ENCODE data around the gene WSB2. TPM values are rescaled to one million over a fixed set of nuclear protein-coding genes. Genes with fewer than 3 reads are reported as not detected.

Gene WSB2
- 10 to 100 TPM; 44.3 to 46.4 TPM for total RNA-seq

GRCh38 chr12:118061011-118061872 lies at the start of gene WSB2:
WSB2 (minus strand) TSS chr12:118061179; CDS start chr12:118061048, 131 bp downstream.
- no peaks in the 10 kb centered on the region for H3K9me3 Mint-ChIP-seq
- H3K4me1 Mint-ChIP-seq, result peaks cover 59% of the 10 kb centered on the region
- POLR2A ChIA-PET, result no interaction called here
- CTCF ChIA-PET, result interaction anchor here (1.0 to 2.5 kb wide), 2 partner anchors 59 to 315 kb away, joined by 3 to 10 read pairs; partner anchors contain the start of gene SUDS3
- no peaks in the 10 kb centered on the region for H3K27me3 Mint-ChIP-seq
- no peaks in the 10 kb centered on the region for H3K36me3 Mint-ChIP-seq (ENCODE audit: low read depth)
- H3K4me3 Mint-ChIP-seq, result peak within 1 kb of the TSS; percentile 89
- peak; percentile 61 for DNase-seq
- H3K27ac Mint-ChIP-seq, result peak within 1 kb of the TSS; percentile 94

GRCh38 chr12:118109088-118109487 lies 48.1 kb upstream of the WSB2 start:
- POLR2A ChIA-PET, result no interaction called here
- CTCF ChIA-PET, result interaction anchor here (0.7 to 1.2 kb wide), 2 partner anchors 63 to 267 kb away, joined by 3 to 6 read pairs; partner anchors contain the start of gene SUDS3
- Mint-ChIP-seq H3K4me1 (peaks cover 3% of the 10 kb centered on the region), H3K27ac (no peak overlapping the region), H3K36me3 (ENCODE audit: low read depth) (no peaks in the 10 kb centered on the region), H3K4me3 (no peak overlapping the region), H3K27me3 (peaks cover 4% of the 10 kb centered on the region), H3K9me3 (no peaks in the 10 kb centered on the region)
- no peak for DNase-seq

DNA sequence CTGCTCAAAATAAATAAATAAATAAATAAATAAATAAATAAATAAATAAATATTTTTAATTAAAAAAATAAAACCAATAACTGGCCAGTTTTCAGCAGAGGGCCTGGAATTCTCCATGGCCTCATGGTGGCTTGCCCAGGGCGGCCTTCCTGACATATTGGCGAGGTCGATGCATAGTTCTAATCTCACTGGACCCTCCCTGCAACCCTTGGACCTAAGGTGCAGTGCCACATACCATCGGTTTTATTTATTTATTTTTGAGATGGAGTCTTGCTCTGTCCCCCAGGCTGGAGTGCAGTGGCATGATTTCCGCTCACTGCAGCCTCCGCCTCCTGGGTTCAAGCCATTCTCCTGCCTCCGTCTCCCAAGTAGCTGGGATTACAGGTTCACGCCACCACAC lies 46.7 kb upstream of the WSB2 start:
- Mint-ChIP-seq H3K4me1 (peaks cover 6% of the 10 kb centered on the region), H3K9me3 (no peaks in the 10 kb centered on the region), H3K27me3 (peaks cover 8% of the 10 kb centered on the region), H3K36me3 (ENCODE audit: low read depth) (no peaks in the 10 kb centered on the region), H3K27ac (no peak overlapping the region), H3K4me3 (no peak overlapping the region)
- DNase-seq, result no peak
- ChIA-PET CTCF (no interaction called here), POLR2A (no interaction called here)

GRCh38 chr12:118107011-118107410 lies 46.0 kb upstream of the WSB2 start:
- Mint-ChIP-seq H3K36me3 (ENCODE audit: low read depth) (no peaks in the 10 kb centered on the region), H3K27ac (no peak overlapping the region), H3K9me3 (no peaks in the 10 kb centered on the region), H3K27me3 (peaks cover 13% of the 10 kb centered on the region), H3K4me1 (peaks cover 6% of the 10 kb centered on the region), H3K4me3 (no peak overlapping the region)
- DNase-seq, result no peak
- ChIA-PET POLR2A (no interaction called here), CTCF (no interaction called here)

- Mint-ChIP-seq H3K4me1 (peaks cover 6% of the 10 kb centered on the region), H3K9me3 (no peaks in the 10 kb centered on the region), H3K4me3 (peak within 1 kb of the TSS; percentile 80), H3K27me3 (peaks cover 18% of the 10 kb centered on the region), H3K36me3 (ENCODE audit: low read depth) (no peaks in the 10 kb centered on the region), H3K27ac (peak within 1 kb of the TSS; percentile 47)
- CTCF ChIA-PET, result interaction anchor here (0.6 to 0.8 kb wide), 2 partner anchors 40 to 450 kb away, joined by 3 to 5 read pairs; no protein-coding TSS in a partner anchor
- peak; percentile 12 for DNase-seq
- POLR2A ChIA-PET, result no interaction called here
Observed at GRCh38 chr12:118103601-118104382, 42.8 kb upstream of the WSB2 start, which contains the start of gene VSIG10. VSIG10 (minus strand) TSS chr12:118104011; CDS start chr12:118103671, 340 bp downstream.

DNA sequence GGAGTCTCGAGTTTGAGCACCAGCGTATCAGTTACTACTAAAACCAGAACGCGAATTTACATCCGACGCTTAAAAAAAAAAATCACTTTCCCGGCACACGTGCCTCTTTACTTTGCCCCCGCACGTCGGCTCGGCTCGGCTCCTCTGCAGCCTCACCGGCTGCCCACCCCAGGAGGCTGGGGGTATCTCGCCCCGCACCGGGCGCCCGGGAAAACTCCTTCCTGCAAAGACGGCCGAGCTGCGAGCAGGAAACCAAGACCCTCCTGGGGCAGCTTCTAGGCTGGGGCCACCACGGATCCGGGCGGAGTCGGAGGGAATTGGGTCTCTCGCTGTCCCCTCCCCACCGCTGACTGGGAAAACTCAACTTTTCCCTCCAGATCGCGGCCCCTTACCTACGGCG lies 42.2 kb upstream of the WSB2 start:
- ChIA-PET POLR2A (no interaction called here), CTCF (interaction anchor here (0.6 kb wide), 1 partner anchor 451 kb away, joined by 5 read pairs; no protein-coding TSS in a partner anchor)
- DNase-seq, result peak; percentile 6
- H3K36me3 Mint-ChIP-seq (ENCODE audit: low read depth), result no peaks in the 10 kb centered on the region
- no peak overlapping the region for H3K27ac Mint-ChIP-seq
- H3K4me1 Mint-ChIP-seq, result peaks cover 6% of the 10 kb centered on the region
- H3K9me3 Mint-ChIP-seq, result no peaks in the 10 kb centered on the region
- peak overlapping the region; percentile 80 for H3K4me3 Mint-ChIP-seq
- peaks cover 18% of the 10 kb centered on the region for H3K27me3 Mint-ChIP-seq

DNA sequence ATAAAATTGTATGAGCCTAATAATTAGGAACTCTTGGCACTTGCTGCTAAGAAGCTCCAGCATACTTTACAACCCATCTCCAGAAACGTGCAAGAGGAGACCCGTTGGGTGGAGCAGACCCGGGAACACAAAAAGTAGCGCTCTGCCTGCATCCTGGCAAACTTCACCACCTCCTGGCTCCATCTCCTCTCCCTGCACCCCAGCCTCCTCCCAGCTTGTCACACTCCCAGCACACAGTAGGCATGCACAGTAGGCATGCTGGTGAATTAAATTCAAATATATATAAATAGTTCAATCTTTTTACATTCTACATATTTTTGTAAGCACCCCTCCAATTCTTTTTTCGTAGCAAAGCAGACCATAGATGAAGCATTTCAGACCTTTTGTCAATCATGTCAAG lies 41.6 kb upstream of the WSB2 start:
- Mint-ChIP-seq H3K4me1 (peaks cover 6% of the 10 kb centered on the region), H3K27ac (no peak overlapping the region), H3K9me3 (no peaks in the 10 kb centered on the region), H3K27me3 (peaks cover 18% of the 10 kb centered on the region), H3K36me3 (ENCODE audit: low read depth) (no peaks in the 10 kb centered on the region), H3K4me3 (peak overlapping the region; percentile 80)
- ChIA-PET CTCF (interaction anchor here (0.6 kb wide), 1 partner anchor 78 kb away, joined by 3 read pairs; no protein-coding TSS in a partner anchor), POLR2A (interaction anchor here (0.5 kb wide), 1 partner anchor 9 kb away, joined by 3 read pairs; no protein-coding TSS in a partner anchor)
- no peak for DNase-seq

DNA sequence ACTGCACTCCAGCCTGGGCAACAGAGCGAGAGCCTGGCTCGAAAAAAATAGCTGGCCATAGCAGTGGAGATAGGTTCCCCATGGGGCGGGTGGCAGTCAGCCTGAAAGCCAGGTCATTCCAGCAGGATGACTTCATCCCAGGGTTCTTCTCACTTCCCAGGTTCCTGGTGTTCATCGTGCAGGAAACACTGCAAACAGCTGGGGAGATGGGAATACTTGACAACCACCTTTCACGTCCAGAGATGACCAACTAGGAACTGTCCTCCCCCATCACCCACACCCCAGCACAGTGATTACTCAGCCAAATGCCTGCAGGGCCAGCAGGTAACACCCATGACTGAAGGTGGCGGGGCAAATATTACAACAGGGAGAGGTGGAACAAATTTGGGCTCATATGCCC lies 41.1 kb upstream of the WSB2 start:
- no peaks in the 10 kb centered on the region for H3K36me3 Mint-ChIP-seq (ENCODE audit: low read depth)
- H3K27me3 Mint-ChIP-seq, result peaks cover 18% of the 10 kb centered on the region
- peaks cover 6% of the 10 kb centered on the region for H3K4me1 Mint-ChIP-seq
- POLR2A ChIA-PET, result interaction anchor here (0.5 kb wide), 1 partner anchor 8 kb away, joined by 3 read pairs; no protein-coding TSS in a partner anchor
- CTCF ChIA-PET, result interaction anchor here (0.6 to 1.1 kb wide), 2 partner anchors 15 to 78 kb away, joined by 3 read pairs; no protein-coding TSS in a partner anchor
- no peaks in the 10 kb centered on the region for H3K9me3 Mint-ChIP-seq
- H3K4me3 Mint-ChIP-seq, result no peak overlapping the region
- H3K27ac Mint-ChIP-seq, result no peak overlapping the region
- DNase-seq, result no peak

DNA sequence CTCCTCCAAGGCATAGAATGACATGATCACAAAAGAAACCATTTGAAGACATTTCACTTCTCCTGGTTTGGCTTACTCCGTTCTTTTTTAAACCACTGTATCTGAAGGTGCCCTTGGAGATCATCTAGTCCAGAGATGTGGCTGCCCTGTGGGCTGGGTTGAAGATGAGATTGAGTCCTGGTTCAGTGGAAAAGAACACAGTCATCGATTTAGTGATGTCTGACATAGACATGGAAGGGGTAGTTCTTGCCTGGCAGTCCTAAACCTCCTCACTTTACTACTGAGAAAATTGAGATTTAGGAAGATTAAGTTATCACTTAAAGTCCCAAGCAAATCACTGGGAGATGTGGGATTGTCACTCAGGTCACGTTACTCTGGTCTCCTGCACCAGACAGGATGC lies 40.1 kb upstream of the WSB2 start:
- CTCF ChIA-PET, result interaction anchor here (1.1 kb wide), 1 partner anchor 16 kb away, joined by 3 read pairs; no protein-coding TSS in a partner anchor
- Mint-ChIP-seq H3K27ac (no peak overlapping the region), H3K36me3 (ENCODE audit: low read depth) (no peaks in the 10 kb centered on the region), H3K27me3 (peaks cover 18% of the 10 kb centered on the region), H3K9me3 (no peaks in the 10 kb centered on the region), H3K4me1 (peaks cover 6% of the 10 kb centered on the region), H3K4me3 (no peak overlapping the region)
- POLR2A ChIA-PET, result interaction anchor here (0.9 kb wide), 1 partner anchor 187 kb away, joined by 3 read pairs; no protein-coding TSS in a partner anchor
- no peak for DNase-seq

GRCh38 chr12:118098911-118099671 lies 38.1 kb upstream of the WSB2 start:
- POLR2A ChIA-PET, result no interaction called here
- H3K27ac Mint-ChIP-seq, result no peak overlapping the region
- peaks cover 3% of the 10 kb centered on the region for H3K4me1 Mint-ChIP-seq
- H3K27me3 Mint-ChIP-seq, result peaks cover 14% of the 10 kb centered on the region
- no peak overlapping the region for H3K4me3 Mint-ChIP-seq
- DNase-seq, result no peak
- H3K9me3 Mint-ChIP-seq, result no peaks in the 10 kb centered on the region
- no peaks in the 10 kb centered on the region for H3K36me3 Mint-ChIP-seq (ENCODE audit: low read depth)
- CTCF ChIA-PET, result interaction anchor here (0.8 kb wide), 1 partner anchor 36 kb away, joined by 3 read pairs; no protein-coding TSS in a partner anchor

GRCh38 chr12:118098401-118098800 lies 37.4 kb upstream of the WSB2 start:
- CTCF ChIA-PET, result no interaction called here
- POLR2A ChIA-PET, result no interaction called here
- no peak for DNase-seq
- Mint-ChIP-seq H3K27me3 (peaks cover 14% of the 10 kb centered on the region), H3K9me3 (no peaks in the 10 kb centered on the region), H3K4me3 (no peak overlapping the region), H3K27ac (no peak overlapping the region), H3K4me1 (peaks cover 3% of the 10 kb centered on the region), H3K36me3 (ENCODE audit: low read depth) (no peaks in the 10 kb centered on the region)

DNA sequence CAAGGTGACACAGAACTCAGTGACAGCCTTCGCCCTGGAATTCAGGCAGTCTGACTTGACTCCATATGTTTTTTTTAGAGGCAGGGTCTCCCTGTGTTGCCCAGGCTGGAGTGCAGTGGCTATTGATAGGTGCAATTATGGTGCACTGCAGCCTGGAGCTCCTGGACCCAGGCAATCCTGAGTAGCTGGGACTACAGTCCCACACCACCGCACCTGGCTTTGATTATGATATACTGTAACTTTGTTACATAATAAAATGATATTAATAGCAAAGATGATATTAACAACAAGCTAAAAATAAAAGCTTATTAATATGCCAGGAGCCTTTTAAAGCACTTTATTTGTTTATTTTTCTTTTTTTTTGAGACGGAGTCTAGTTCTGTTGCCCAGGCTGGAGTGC lies 33.1 kb upstream of the WSB2 start:
- Mint-ChIP-seq H3K9me3 (no peaks in the 10 kb centered on the region), H3K27me3 (no peaks in the 10 kb centered on the region), H3K27ac (no peak overlapping the region), H3K36me3 (ENCODE audit: low read depth) (no peaks in the 10 kb centered on the region), H3K4me1 (no peaks in the 10 kb centered on the region), H3K4me3 (no peak overlapping the region)
- CTCF ChIA-PET, result interaction anchor here (0.8 to 1.3 kb wide), 4 partner anchors 20 to 33 kb away, joined by 3 to 6 read pairs (median 3); no protein-coding TSS in a partner anchor
- DNase-seq, result no peak
- POLR2A ChIA-PET, result interaction anchor here (0.7 kb wide), 1 partner anchor 8 kb away, joined by 3 read pairs; no protein-coding TSS in a partner anchor
